ENCODE results near the gene RELCH.

RELCH gene

DNA sequence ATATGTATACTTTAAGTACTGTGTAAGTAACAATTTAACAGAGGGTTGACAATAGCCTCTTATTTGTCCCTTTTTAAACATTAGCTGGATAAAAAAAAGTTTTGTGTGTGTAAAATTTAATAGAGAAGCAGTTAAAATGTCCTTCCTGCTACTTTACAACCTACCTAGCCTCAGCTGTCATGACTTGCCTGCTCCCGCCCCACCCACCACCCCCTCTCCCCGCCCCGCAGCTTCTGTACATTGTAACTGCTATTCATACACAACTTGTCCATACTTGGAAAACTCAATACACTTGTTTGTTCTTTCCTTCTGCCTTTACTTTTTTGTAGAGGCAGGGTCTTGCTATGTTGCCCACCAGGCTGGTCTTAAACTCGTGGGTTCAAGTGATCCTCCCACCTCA, 19.5 kb downstream of the RELCH start:
- no peak overlapping the region for H3K4me3 ChIP-seq (ENCODE audit: low read depth, low read length)
- TF ChIP-seq, protein P1, sequence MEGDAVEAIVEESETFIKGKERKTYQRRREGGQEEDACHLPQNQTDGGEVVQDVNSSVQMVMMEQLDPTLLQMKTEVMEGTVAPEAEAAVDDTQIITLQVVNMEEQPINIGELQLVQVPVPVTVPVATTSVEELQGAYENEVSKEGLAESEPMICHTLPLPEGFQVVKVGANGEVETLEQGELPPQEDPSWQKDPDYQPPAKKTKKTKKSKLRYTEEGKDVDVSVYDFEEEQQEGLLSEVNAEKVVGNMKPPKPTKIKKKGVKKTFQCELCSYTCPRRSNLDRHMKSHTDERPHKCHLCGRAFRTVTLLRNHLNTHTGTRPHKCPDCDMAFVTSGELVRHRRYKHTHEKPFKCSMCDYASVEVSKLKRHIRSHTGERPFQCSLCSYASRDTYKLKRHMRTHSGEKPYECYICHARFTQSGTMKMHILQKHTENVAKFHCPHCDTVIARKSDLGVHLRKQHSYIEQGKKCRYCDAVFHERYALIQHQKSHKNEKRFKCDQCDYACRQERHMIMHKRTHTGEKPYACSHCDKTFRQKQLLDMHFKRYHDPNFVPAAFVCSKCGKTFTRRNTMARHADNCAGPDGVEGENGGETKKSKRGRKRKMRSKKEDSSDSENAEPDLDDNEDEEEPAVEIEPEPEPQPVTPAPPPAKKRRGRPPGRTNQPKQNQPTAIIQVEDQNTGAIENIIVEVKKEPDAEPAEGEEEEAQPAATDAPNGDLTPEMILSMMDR (IDR thresholded peaks at IDR 0.05; ENCODE audit: low read depth, low read length), result no peak

DNA sequence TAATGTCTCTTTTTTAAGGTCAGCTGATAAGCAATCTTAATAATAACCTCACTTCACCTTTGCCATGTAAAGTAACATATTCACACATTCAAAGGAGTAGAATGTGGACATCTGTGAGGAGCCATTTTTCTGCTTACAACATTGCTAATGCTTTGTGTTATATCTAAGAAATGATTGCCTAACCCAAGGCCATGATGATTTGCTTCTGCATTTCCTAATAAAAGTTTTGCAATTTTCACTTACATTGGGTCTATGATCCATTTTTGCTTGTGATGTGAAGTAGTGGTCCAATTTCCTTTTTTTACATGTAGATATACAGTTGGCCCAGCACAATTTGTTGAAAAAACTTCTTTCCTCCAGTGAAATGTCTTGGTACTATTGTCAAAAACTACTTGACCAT, 22.0 kb downstream of the RELCH start:
- H3K4me3 ChIP-seq (ENCODE audit: low read depth, low read length), result no peak overlapping the region
- TF ChIP-seq, protein P1 (IDR thresholded peaks at IDR 0.05; ENCODE audit: low read depth, low read length), result no peak

DNA sequence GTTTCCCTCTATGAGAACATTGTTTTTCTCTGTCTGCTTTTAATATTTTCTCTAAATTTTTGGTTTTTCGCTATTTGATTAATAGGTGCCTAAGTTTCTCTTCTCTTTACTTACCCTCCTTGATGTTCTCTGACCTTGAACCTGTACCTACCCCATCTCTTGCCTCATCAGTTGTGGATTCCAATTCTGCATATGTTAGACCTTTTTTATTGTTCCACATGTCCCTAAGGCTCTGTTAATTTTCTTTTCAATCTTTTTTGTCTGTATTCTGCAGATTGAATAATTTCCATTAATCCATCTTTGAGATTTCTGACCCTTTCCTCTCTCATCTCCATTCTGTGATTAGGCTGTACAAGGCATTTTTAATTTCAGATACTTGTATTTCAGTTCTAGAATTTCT, 23.1 kb downstream of the RELCH start:
- TF ChIP-seq, protein P1 (IDR thresholded peaks at IDR 0.05; ENCODE audit: low read depth, low read length), result no peak
- H3K4me3 ChIP-seq (ENCODE audit: low read depth, low read length), result no peak overlapping the region

DNA sequence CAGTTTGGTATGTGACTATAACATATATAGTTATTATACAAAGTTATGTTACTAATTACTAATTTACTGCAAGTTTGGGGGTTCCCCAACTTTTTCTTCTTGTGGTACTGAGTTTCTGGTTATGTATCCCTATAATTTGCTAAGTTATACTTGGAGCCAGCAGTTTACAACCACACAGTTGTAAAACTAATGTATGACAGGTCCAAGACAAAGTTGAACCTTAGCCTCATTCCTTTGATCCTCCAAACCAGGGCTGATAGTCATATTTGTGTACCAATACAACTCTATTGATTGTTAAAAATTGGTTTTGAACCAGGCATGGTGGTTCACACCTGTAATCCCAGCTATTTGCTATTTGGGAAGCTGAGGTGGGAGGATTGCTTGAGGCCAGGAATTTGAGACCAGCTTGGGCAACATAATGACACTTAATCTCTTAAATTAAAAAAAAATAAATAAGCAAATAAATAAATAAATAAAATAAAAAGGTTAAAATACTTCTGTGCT, 24.3 kb downstream of the RELCH start:
- TF ChIP-seq, protein P1 (IDR thresholded peaks at IDR 0.05; ENCODE audit: low read depth, low read length), result no peak
- no peak overlapping the region for H3K4me3 ChIP-seq (ENCODE audit: low read depth, low read length)

DNA sequence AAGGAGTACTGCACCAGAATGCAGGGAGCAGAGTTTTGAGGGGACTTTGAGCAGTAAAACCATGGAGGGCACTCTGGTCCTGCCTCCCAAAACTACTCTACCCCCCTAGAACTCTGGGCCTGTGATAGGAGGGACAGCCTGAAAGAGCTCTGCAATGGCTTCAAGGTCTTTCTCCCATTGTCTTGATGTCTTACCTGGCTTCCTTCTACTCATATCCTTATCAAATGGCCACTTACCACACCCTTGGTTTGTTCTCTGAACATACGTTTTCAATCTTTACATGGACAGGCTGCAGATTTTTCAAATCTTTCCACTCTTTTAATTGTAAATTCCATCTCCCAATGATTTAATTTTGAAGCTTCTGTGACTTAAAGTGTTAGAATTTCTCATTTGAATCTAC, 27.7 kb downstream of the RELCH start:
- TF ChIP-seq, protein P1 (IDR thresholded peaks at IDR 0.05; ENCODE audit: low read depth, low read length), result no peak
- no peak overlapping the region for H3K4me3 ChIP-seq (ENCODE audit: low read depth, low read length)

DNA sequence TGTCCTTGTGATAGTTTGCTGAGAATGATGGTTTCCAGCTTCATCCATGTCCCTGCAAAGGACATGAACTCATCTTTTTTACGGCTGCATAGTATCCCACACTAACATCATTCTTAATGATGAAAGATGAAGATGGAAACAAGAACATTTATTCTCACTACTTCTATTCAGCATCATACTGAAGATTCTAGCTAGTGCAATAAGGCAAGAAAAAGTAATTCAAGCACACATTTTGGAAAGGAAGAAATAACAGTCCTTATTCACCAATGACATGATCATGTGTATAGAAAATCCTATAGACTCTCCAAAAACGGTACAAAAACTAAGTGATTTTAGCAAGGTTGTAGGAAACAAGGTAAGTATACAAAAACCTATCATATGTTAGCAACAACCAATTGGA, 37.2 kb downstream of the RELCH start:
- TF ChIP-seq, protein P1 (IDR thresholded peaks at IDR 0.05; ENCODE audit: low read depth, low read length), result no peak
- H3K4me3 ChIP-seq (ENCODE audit: low read depth, low read length), result no peak overlapping the region

DNA sequence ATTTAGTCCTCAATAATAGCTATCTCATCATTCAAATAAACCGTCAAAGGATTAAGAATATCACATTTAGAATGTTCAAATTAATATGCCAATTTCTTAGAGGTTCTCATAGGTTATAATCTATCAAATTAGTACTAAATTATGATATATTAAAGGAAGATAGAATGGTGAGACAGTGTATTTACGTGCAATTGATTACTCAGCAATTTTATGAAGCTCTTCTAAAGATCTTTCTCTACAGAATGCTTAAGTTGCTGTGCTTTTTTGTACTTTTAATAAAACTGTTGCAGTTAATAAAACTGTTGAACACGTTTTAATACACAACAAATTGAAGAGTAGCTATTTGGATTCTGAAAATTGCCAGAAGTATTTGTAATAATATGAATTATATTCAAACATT, 39.0 kb downstream of the RELCH start:
- no peak overlapping the region for H3K4me3 ChIP-seq (ENCODE audit: low read depth, low read length)
- TF ChIP-seq, protein P1 (IDR thresholded peaks at IDR 0.05; ENCODE audit: low read depth, low read length), result no peak

All from WI38 (cell line).